Fibroblast of the conjunctiva (primary cell): ENCODE measurements around the gene RPS6KL1.

Experiments
- DNase-seq: peaks from one replicate; pipeline ENCODE4 v3.0.0-alpha.2; 2010; ENCODE audit warnings: low read depth

The RPS6KL1 gene

DNA sequence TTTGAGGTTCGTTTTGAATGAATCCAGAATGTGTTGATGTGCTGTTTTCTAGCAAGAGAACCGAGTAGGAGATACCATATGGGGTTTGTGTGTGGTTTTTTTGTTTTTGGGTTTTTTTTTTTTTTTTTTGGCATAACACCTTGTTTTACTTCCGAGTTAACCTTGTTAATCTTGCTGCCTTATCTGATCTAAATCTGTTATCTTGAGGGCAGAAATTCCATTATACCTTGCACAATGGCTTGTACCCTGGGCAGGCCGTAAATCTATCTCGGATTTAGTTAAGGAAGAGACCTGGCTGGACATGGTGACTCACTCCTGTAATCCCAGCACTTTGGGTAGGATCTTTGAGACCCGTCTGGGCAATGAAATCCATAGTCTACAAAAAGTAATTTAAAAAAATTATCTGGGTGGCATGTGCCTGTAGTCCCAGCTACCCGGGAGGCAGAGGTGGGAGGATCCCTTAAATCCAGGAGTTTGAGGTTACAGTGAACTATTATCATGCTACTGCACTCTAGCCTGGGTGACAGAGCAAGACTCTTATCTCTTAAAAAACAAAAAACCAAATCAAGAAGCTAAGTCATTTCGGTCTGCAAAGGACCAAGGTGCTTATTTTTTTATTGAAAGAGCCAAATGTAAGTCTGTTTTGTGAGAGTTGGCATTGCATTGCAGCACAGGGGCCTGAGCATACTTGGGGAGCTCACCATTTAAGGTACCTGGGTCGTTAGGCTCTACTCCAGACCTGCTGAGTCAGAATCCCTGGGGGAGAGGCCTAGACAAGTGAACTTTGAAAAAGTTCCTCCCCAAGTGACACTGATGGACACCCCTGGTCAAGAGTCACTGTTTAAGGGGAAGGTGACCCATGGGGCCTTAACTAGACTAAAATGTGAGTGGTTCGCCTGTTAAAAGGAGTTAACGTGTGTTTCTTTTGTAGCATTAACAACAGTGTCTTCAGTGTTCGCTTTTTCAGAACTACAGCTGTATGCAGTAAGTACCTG is 34.6 kb downstream of the RPS6KL1 start:
- DNase-seq, result no peak

DNA sequence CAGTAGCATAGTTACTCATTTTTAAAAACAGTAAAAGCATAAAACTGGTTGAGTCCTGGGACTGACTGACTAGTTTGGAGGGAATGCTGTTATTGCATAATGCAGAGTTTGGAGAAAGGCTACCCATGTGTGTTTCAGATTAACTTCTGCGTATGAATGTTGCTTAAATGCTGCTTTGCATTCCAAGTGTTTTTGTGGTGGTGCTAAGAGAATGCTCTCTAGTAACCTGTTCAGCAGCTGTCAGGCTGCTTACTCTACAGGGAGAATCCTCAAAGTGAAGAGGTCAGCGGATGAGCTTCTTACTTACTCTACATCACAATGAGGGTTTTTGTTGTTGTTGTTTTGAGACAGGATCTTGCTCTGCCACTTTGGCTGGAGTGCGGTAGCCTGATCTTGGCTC is 37.1 kb downstream of the RPS6KL1 start:
- peak; percentile 94 for DNase-seq

DNA sequence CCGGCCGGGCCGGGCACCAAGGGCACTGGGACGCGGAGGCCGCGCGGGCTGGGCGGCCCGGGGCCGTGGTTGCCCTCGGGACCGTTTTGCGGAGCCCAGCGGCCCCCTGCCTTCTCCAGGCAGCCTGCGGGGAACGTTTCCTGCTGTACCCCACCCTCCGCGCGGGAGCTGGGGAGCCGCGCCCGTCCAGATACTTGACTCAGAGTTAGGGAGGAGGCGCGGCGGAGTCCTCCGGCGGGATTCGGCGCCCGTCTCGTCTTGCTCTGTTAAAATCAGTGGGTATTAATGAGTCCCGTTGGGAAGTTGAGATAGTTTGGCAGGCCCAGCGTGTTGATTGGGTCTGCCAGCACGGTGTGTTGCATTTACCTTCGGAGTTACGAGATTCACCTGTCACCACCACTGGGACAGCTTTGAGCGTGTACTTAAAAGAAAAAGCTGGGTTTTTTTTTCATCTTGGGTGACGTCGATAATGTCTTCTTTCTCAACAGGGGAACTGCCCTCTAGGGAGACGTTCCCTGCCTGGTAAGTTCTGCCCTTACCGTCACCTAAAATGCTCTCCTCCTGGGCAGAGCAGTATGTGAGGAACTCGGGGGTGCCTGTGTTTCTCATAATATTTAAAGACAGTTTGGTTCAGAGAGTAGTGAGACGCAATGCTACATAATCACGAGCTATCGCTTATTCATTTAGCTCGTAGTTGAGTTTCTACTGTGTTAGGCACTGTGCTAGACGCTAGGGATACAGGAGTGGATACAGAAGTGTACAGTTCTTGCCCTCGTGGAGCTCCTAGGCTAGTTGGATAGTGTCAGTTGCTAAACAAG is 40.7 kb downstream of the RPS6KL1 start:
- DNase-seq, result no peak

DNA sequence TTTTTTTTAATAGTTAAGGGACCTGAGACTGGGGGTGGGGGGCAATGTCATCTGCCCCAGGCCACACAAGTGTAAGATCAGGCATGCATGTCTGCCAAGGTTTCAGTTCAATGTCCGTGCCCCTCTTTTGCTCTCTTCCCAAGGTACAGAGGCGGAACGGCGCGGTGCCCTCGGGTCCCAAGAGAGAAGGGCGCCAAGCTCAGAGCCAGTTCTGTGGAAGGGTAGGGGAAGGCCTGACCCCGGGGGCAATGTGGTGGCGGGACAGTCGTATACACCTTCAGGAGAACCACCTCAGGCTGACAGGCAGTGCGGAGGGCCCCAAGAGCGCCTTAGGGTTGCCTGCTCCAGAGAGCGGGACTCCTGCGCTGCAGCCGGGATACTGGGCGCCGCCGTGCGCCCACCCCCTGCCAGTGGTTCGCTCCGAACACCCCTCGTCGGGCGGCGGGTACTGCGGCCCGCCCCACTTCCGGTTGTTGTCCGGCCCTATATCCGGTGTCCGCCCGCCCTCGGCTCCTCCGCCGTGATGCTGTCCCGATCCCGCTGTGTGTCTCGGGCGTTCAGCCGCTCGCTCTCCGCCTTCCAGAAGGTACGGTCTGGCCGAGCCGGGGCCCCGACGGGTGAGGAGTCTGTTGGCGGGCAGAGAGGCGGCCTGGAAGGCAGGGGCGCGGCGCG is 41.5 kb downstream of the RPS6KL1 start, which contains the start of gene DLST:
Gene DLST (plus strand): TSS at position 486 of the 672 bp plus-strand sequence. CDS start 38 bp downstream, at position 524.
- DNase-seq, result peak; percentile 60

DNA sequence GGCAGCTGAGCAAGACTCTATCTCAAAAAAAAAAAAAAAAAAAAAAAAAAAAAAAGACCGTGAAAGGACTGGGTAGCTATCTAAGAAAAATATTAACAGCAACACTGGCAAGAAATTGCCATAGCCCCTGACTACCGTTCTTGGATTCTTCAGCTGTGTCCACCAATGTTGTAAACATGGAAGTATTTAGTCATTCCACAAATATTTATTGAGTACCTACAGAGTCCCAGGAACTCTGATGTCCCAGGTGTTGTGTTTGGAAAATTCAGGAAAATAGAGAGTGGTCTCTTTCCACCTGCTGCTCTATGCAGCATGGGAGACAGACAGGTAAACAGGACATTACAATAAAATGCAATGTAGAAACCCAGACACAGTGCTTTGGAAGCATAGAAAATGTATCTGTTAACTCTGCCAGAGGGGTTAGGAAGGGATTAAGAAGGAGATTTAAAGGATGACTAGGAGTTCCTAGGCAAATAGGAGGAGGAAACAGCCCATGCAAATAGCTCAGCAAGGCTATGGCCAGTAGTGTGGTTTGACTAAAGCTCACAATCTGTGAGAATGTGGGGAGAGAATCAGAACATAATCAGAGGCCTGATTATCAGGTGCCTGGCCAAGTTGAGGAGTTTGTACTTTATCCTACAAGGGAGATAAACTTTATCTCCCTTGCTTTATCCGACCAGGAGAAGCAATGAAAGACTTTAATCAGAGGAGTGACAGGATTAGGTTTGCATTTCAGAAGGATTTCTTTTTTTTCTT is 43.5 kb downstream of the RPS6KL1 start:
- no peak for DNase-seq

DNA sequence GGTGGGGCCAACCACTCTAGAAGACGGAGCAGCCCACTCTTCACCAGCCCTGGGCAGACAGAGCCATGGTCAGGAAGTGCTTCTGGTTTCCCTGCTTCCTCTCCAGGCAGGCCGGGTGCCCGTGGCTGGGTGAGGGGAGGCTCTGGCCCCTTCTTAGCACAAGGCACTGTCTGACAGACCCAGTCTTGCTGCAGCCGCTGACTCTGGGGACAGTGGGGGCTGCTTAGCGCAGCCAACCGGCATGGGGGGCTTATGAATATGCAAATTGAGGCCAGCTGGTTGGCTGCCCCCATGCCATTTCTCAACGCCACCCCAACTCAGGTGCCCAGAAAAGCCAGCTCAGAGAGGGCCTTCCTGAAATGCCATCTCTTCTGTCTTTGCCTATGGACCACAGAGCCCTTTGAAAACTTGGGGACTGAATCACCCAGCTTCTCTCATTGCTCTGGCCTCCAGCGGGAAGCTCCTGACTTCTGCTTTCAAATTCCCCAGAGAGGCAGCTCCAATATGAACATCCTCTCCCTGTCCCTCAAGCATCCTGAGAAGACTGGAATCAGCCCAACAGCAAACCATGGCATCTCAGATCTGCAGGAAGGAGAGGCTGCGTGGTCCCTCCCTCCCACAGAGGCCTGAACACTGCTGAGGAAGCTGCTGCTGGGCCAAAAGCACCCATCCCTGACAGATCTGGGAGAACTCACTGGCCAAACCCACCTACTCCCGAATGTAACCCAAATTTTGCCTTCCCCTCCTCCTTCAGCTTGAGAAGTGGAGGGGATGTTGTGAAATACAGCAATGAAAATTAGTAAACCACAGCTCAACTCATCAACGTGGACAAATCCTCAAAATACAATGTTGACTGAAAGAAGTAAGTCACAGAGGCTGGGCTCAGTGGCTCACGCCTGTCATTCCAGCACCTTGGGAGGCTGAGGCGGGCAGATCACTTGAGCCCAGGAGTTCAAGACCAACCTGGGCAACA is 46.8 kb downstream of the RPS6KL1 start, which contains the start of gene PROX2:
Gene PROX2 (minus strand): TSS at position 205 of the 973 bp plus-strand sequence. CDS start 12,311 bp downstream, outside the sequence.
- no peak for DNase-seq

DNA sequence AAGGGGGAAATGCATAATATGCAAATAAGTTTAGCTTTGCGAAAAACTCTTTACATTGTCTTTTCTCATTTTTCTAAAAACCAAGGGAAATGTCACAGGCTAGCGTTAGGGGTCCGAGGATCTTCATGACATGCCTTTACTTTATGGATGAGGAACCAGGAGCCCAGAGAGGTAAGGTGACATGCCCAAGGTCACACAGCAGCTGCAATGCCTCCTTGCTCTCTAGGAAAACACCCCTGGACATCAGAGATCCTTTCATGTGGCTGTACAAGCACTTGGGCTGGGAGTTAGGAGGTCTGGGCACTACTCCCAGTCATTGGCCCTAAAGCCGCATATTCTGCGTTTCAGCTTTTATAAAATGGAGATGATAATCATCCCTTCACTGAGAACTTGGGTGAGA is 47.9 kb downstream of the RPS6KL1 start:
- no peak for DNase-seq

DNA sequence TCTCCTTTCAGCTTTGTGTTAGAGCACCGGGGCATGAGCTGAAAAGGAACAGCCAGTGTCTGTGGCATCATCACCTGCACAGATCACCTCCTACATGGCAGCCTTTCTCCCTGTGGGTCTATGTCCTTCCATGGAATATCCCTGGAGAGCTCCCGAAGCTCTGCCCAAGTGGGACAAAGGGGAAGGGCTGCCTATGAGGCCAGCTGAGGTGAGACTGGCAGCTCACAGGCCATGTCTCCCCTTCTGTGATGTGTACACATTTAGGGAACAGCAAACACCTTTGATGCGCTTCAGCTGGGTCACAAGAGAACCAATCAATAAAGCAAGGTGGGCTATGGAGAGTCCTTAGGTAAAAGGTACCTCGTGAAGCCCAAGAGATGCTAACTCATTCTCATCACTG is 51.2 kb downstream of the RPS6KL1 start:
- DNase-seq, result no peak

DNA sequence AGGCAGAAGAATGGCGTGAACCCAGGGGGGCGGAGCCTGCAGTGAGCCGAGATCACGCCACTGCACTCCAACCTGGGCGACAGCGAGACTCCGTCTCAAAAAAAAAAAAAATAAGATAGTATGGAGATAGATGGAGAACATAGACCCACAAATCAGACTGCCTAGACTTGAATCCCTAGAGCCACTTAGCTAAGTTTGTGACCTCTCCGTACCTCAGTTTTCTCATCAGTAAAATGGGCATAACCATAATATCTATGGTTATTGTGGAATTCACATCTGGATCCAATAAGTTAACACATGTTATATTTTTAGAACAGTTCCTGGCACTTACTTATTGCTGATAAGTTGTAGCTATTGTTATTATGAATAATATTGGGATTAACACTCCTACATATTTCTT is 54.3 kb downstream of the RPS6KL1 start:
- DNase-seq, result no peak

DNA sequence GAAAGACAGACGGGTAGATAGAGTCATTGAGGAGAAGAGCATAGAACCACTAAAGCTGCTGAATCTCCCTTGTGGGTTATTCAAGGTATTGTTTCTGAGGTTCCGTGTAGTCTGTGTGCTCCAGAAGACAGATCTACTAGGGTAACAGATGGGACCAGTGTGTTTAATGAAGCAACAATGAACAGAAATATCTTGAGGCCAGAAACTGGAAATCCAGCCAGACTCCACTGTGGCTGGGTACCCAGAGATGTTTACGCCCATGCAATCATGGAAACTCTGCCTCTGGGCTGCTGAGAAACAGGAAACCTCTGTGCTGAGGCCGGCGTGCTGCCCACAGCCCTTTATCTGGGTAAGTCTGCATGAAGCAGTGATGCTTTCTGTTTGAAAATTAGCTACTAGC is 55.4 kb downstream of the RPS6KL1 start:
- DNase-seq, result no peak

DNA sequence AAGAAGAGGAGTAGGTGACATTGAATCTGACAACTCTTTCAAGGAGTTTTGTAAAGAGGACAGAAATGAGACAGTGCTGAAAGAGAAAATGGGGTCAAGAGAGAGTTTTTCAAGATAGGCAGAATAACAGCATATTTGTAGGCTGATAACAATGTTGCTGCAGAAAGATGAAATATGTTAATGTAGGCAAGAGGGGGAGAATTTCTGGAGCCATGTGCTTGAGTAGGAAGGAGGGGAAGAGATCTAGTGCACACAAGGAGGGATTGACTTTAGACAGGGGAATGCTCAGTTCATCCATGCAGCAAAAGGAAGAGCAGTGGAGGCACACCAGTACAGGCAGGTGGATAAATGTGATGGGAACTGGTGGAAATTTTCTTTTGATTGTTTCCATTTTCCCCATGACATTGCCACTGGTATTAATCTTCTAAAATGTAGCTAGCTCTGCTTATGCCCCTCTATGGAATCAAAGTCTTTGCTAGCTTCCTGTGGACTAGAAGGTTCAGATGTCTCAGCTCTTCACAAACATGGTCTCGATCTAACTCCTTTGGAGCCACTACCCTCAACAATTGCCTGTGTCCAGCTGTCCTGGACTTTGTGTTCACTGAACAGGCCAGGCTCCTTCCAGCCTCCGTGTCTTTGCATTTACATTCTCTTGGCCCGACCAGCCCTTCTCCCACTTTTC is 56.2 kb downstream of the RPS6KL1 start:
- no peak for DNase-seq

DNA sequence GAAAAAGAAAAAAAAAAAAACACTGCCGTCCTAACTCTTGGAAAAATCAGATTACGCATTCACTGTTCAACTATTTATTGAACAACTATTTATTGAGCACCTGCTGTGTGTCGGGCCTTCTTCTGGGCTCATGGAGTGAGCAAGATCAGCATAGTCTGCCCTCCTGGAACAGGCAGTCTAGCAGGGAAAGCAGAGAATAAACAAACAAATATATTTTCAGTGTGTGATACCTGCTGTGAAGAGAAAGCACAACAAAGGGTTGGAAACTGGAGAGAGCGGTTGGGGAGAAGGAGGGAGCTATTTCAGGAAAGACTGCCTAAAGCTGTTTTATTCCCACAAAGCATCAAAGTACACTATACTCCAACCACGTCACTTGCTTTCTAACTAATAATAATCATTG is 57.9 kb downstream of the RPS6KL1 start:
- no peak for DNase-seq

DNA sequence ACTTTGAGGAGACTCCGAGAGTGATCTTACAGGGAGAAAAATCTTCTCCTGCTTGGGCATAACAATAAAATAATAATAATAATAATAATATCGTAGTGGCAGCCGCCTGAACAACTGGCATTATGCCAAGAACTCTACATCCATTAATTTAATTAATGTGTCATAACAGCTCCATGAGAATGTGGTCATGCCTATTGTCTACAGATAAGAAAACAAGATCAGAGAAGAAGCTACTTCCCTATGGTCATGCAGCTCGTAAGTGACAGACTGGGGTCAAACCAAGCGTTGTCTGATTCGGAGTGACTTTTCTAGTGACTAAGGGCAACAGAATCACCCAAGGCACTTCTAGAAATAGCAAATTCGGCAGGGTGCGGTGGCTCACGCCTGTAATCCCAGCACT is 58.9 kb downstream of the RPS6KL1 start:
- DNase-seq, result no peak

DNA sequence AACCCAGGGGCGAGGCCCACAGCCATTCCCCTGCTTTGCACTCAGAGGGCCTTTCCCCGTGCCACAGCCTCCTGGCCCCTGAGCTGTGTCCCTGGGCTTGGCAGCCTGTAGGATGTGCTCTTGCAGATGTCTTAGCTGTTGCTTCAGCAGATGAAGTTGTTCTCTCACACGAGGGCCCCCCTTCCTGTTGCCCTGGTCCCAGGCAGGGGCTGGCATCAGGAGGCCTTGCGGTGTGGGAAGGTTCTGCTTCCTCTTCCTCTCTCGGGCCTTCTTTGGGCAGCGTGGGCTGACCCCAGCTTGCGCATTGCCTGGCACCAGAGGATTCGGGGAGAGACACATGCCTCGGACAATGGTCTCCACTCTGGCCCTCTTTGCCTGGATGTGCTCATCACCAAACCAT is 59.8 kb downstream of the RPS6KL1 start:
- DNase-seq, result no peak

DNA sequence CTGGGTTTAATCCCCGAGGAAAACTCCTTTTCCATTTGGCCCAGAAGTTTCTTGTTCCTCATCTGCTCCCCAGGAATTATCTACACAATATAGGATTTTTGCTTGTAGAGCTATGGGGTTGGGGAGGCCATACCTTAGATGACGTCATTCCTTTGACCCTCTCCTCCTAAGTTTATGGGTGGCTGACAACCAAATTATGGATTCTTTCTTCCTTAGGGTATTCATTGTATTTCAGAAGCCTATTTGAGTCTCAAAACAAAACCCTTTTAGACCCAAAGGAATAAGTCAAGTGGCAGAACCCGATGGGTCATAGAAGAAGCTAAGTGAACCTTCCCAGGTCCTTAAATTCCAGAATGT is 61.3 kb downstream of the RPS6KL1 start:
- DNase-seq, result no peak

DNA sequence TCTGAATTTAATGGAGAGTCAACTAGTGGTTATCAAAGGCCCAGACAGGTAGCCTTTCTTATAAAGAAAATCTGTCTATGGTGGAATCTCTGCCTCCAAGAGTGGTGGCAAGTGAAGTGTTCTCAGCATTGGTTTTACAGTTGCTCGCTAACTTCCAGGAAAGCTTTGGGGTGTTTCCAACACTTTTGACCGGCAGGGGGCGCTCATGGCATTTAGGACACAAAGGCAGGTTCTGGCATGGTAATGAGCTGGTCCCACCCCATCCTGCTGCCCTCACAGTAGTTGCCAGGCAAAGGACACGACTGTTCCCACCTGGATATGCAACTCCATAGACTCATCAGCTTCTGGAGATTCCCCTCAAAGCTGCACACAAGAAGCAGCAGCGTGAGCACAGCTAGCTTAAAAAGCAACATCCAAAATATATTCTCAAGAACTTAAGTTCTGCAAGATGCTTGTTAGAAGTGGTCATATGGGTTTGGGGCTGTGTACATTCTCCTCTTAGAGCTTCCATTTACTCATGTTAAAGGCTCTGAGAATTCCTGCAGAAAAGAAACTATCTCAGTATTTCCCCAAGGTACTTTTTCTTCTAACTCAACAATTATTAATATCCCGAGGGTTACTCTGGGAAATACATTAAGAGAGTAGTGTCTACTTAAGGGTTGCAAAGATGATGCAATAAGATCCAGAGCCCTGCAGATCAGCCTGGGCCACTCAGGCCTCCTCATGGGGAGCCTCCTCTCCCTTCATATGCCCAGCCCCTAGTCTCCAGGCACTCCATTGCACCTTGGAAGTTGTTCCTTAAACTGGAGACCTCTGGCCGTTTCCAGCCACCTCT is 61.9 kb downstream of the RPS6KL1 start:
- DNase-seq, result peak; percentile 84

DNA sequence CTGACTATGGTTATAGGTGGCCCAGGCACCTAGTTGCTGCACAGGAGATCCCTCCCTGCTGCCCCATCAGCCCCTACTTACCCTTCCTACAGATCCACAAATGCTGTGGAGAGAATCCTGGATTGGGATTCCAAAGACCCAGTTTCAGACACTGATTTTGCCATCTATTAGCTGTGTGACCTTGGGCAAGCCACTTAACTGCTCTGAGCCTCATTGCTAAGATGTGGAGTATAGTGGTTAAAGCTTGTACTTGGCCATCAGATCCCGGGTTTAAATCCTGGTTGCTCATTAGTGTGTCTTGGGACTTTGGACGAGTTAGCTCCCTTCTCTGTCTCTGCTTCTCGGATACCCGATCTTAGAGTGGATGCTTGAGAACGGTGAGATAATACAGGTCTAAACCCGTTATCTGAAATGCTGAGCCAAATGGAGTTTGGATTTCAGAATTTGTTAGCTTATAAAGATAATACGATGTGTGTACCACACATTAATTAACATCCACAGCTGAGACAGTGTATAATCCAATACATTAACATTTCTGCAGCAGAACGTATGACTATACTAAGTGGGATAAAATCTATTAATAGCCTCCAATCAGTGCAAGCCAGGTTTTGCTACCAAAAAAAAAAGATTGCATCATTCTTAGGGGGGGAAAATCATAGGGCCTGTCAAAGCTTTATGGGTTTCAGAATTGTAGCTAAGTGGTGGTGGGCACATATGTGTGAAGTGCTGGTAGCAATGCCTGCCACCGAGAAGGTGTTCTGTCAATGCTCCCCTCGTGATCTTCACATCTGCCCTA is 63.1 kb downstream of the RPS6KL1 start:
- DNase-seq, result no peak

DNA sequence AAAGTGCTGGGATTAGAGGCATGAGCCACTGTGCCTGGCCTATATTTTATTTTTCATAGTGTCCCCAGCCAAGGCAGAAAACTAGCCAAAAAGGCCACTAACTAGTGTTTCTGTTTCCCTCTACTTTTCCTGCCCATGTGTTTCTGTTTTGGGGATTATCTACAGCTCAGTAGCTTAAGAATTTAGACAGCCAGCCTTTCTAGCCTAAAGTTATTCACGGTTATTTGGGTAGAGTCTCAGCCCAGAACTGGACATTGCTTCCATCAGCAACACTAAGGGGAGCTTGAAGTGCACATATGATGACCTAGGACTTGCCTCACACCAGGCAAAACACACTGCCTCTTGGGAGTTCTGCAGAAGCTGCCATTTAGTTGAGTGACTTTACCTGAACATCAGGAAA is 65.0 kb downstream of the RPS6KL1 start:
- DNase-seq, result no peak
